Endothelial cell of umbilical vein (primary cell): ENCODE results near the gene MID2. TPM values are rescaled to one million over a fixed set of nuclear protein-coding genes. Genes with fewer than 3 reads are reported as not detected.

Experiments
- BruUV-seq: library from RNA; stranded (reverse); fragments of 400-500 nt; replicated peaks from 2 replicates; lab custom pipeline; 2021; lab: Mats Ljungman, UMichigan
- CTCF ChIA-PET: fragments of 300-600, 350-600 bp; sonication (Branson Sonifier 250); formaldehyde crosslinking; loops from one replicate; lab custom pipeline; 2021; ENCODE audit warnings: antibody characterized with exemption, inconsistent platforms; lab: Charles Lee
- POLR2A ChIA-PET: fragments of 300-600, 350-600 bp; sonication (Branson Sonifier 250); formaldehyde crosslinking; loops from one replicate; lab custom pipeline; 2021; ENCODE audit warnings: antibody characterized with exemption, inconsistent platforms; lab: Charles Lee
- DNase-seq: peaks from one replicate; pipeline ENCODE4 v3.0.0-alpha.2; 2011; ENCODE audit warnings: low read depth, low spot score
- FAIRE-seq: peaks from 2 replicates; lab custom pipeline; 2011; peaks lifted over from hg19 to GRCh38; lab: Jason Lieb, UNC
- H2AFZ ChIP-seq: 2 replicates; pipeline ENCODE4 v1.6.0; 2012; ENCODE audit warnings: low read depth, low read length, control low read depth, inconsistent platforms
- H3K27ac ChIP-seq: 2 replicates; pipeline ENCODE4 v1.5.1; 2011; ENCODE audit warnings: low read depth, mild to moderate bottlenecking, control low read depth, low read length, moderate library complexity; ENCODE audit not compliant: insufficient read depth
- H3K27me3 ChIP-seq, 2 experiments: 2 replicates each; pipeline versions ENCODE4 v1.6.0 to v1.6.1; 2011; ENCODE audit warnings: low read length in 2 of 2, mixed read lengths in 1 of 2; ENCODE audit not compliant: control insufficient read depth in 2 of 2, insufficient read depth in 2 of 2
- H3K36me3 ChIP-seq, 2 experiments: 2 replicates in 1 of 2; 3 replicates in 1 of 2; pipeline ENCODE4 v1.5.1; 2011; ENCODE audit warnings: low read length in 2 of 2, mild to moderate bottlenecking in 1 of 2, moderate library complexity in 1 of 2; ENCODE audit not compliant: control insufficient read depth in 2 of 2, insufficient read depth in 2 of 2; ENCODE audit errors: extremely low read depth in 1 of 2
- H3K4me1 ChIP-seq: 3 replicates; pipeline ENCODE4 v1.5.1; 2011; ENCODE audit warnings: mild to moderate bottlenecking, low read length; ENCODE audit not compliant: control insufficient read depth, insufficient read depth; ENCODE audit errors: extremely low read depth
- H3K4me2 ChIP-seq: 2 replicates; pipeline ENCODE4 v1.6.1; 2011; ENCODE audit warnings: low read length, control low read depth, mixed read lengths; ENCODE audit not compliant: insufficient read depth
- H3K4me3 ChIP-seq, 3 experiments: fragments of 200-600 bp in 1 of 3; sonication (generic), shearing (Covaris generic) in 1 of 3; replicated peaks in 1 of 3; 2 replicates each; pipeline ENCODE4 v1.5.1; 2011 to 2016; ENCODE audit warnings: control low read depth in 3 of 3, low read length in 3 of 3, mild to moderate bottlenecking in 2 of 3, inconsistent platforms in 1 of 3, low read depth in 1 of 3, moderate library complexity in 1 of 3; ENCODE audit not compliant: insufficient read depth in 1 of 3
- H3K79me2 ChIP-seq: 2 replicates; pipeline ENCODE4 v1.6.0; 2012; ENCODE audit warnings: low read length, inconsistent platforms; ENCODE audit not compliant: control insufficient read depth, insufficient read depth
- H3K9ac ChIP-seq: replicated peaks from 2 replicates; pipeline ENCODE3; 2011; ENCODE audit warnings: low read length, control low read depth; ENCODE audit not compliant: insufficient read depth; ENCODE audit errors: extremely low read depth
- H3K9me1 ChIP-seq: replicated peaks from 3 replicates; pipeline ENCODE4 v1.6.0; 2011; ENCODE audit warnings: mild to moderate bottlenecking, low read length; ENCODE audit not compliant: control insufficient read depth, insufficient read depth; ENCODE audit errors: extremely low read depth
- H3K9me3 ChIP-seq: replicated peaks from 2 replicates; pipeline ENCODE4 v1.5.1; 2012; ENCODE audit warnings: low read length, inconsistent platforms; ENCODE audit not compliant: control insufficient read depth, insufficient read depth
- H4K20me1 ChIP-seq: replicated peaks from 2 replicates; pipeline ENCODE3; 2011; ENCODE audit warnings: mild to moderate bottlenecking, low read length; ENCODE audit not compliant: control insufficient read depth, insufficient read depth; ENCODE audit errors: extremely low read depth
- CTCF ChIP-seq, 2 donors: IDR thresholded peaks; 1 replicate in 1 of 2; 2 replicates in 1 of 2; pipeline ENCODE4 v1.5.1; 2011; ENCODE audit warnings: low read length in 2 of 2, mild to moderate bottlenecking in 2 of 2, moderate library complexity in 2 of 2, control low read depth in 1 of 2, inconsistent platforms in 1 of 2, low read depth in 1 of 2; ENCODE audit not compliant: insufficient read depth in 1 of 2; ENCODE audit errors: extremely low read depth in 1 of 2
- EZH2 ChIP-seq: IDR thresholded peaks from 2 replicates; pipeline ENCODE4 v1.6.1; 2012; ENCODE audit warnings: borderline replicate concordance, low read depth, mild to moderate bottlenecking, moderate library complexity, low read length, inconsistent platforms; ENCODE audit not compliant: severe bottlenecking
- FOS ChIP-seq: IDR thresholded peaks from 2 replicates; pipeline ENCODE4 v1.6.1; 2011; ENCODE audit warnings: mild to moderate bottlenecking, low read length, moderate library complexity, borderline replicate concordance; ENCODE audit not compliant: insufficient read depth
- GATA2 ChIP-seq: IDR thresholded peaks from 2 replicates; pipeline ENCODE4 v1.7.0; 2011; ENCODE audit warnings: low read depth, mild to moderate bottlenecking, moderate library complexity, mixed read lengths, low read length; ENCODE audit not compliant: insufficient read length, insufficient read depth
- JUN ChIP-seq: IDR thresholded peaks from 2 replicates; pipeline ENCODE4 v1.6.1; 2011; ENCODE audit warnings: borderline replicate concordance, low read depth; ENCODE audit not compliant: insufficient read length, insufficient read depth
- MAX ChIP-seq: IDR thresholded peaks from 2 replicates; pipeline ENCODE4 v1.6.1; 2011; ENCODE audit not compliant: insufficient read depth, insufficient read length
- MYC ChIP-seq: IDR thresholded peaks from one replicate; pipeline ENCODE4 v1.6.1; 2011; ENCODE audit warnings: mild to moderate bottlenecking, low read depth, low read length
- POLR2A ChIP-seq: IDR thresholded peaks from 2 replicates; pipeline ENCODE4 v1.6.1; 2012; ENCODE audit warnings: low read depth, mild to moderate bottlenecking, control low read depth, low read length
- POLR2AphosphoS5 ChIP-seq: IDR thresholded peaks from 2 replicates; pipeline ENCODE4 v1.6.1; 2012; ENCODE audit warnings: low read depth, mild to moderate bottlenecking, control low read depth, low read length, moderate library complexity; ENCODE audit not compliant: insufficient read depth
- dilution Hi-C: fragments of 300-500 bp; cut with MboI; formaldehyde crosslinking; loops from one replicate; pipeline ENCODE4 v1.15.0; 2019; ENCODE audit warnings: low sequenced_read_pairs; ENCODE audit not compliant: extremely low pct_ligation_motif_present
- intact Hi-C: fragments of 100-400 bp; cut with micrococcal nuclease; formaldehyde crosslinking; loops from one replicate; pipeline ENCODE4 v1.10.0; 2022
- polyA plus RNA-seq, 4 experiments: library from polyadenylated mRNA; depleted of rRNA in 3 of 4; stranded (reverse) in 3 of 4; unstranded in 1 of 4; fragments of >200 nt; gene quantifications; 2 replicates each; pipeline versions ENCODE4 v1.2.1 to v1.2.3, GENCODE V29; 2011 to 2012; ENCODE audit warnings: missing spikeins in 1 of 4
- total RNA-seq: library from RNA; stranded (reverse); gene quantifications from 2 replicates; pipeline ENCODE4 v1.2.3, GENCODE V29; 2021

Gene MID2
- total and polyA plus RNA-seq, 2 donors (not counting 3 experiments of a cell fraction or from before 2014, with no cell fraction given): 16.4 to 25.3 TPM

- BruUV-seq: no TSS peak
- POLR2A ChIA-PET: no interaction called here
- Histone ChIP-seq H3K27ac (no peak overlapping the region), H3K9me1 (no peaks in the 10 kb centered on the region), H3K79me2 (no peaks in the 10 kb centered on the region), H3K9ac (no peak overlapping the region), H3K4me3 (no peak overlapping the region), H4K20me1 (no peaks in the 10 kb centered on the region), H3K36me3 (peaks cover 2 to 4% of the 10 kb centered on the region in 2 experiments), H3K27me3 (no peaks in the 10 kb centered on the region), H2AFZ (no peak overlapping the region), H3K4me1 (no peaks in the 10 kb centered on the region), H3K9me3 (no peaks in the 10 kb centered on the region), H3K4me2 (no peak overlapping the region)
- FAIRE-seq (no peak), DNase-seq (no peak)
- no peak for TF ChIP-seq MAX
- TF ChIP-seq JUN: no peak
- TF ChIP-seq POLR2AphosphoS5: no peak
- TF ChIP-seq MYC: no peak
- no peak for TF ChIP-seq EZH2
- TF ChIP-seq POLR2A: no peak
- no peak for TF ChIP-seq GATA2
- no peak for TF ChIP-seq CTCF (IDR thresholded peaks at IDR 0.05; ENCODE audit: extremely low read depth in 1 of 2, insufficient read depth in 1 of 2, low read depth in 1 of 2, low read length in 2 of 2)
- no peak for TF ChIP-seq FOS
- dilution Hi-C loops: no loop called here
- CTCF ChIA-PET: no interaction called here
- intact Hi-C loops: no loop called here
Observed at GRCh38 chrX:107924136-107924746, 98.6 kb downstream of the MID2 start.
